ENCODE results near the gene TRPV3. TPM values are rescaled to one million over a fixed set of nuclear protein-coding genes. Genes with fewer than 3 reads are reported as not detected.

Gene TRPV3
- total RNA-seq, 1 experiment from 2014 or later = 0.13 TPM

- ChIA-PET CTCF (no interaction called here), POLR2A (ENCODE audit: low non-redundant PET) (no interaction called here)
- no peaks in the 10 kb centered on the region for H3K9me3 ChIP-seq (ENCODE audit: low read depth, low read length, poor library complexity, severe bottlenecking)
- no peaks in the 10 kb centered on the region for H3K27me3 ChIP-seq (replicated peaks; ENCODE audit: insufficient read depth, low read depth, low read length, poor library complexity)
- no peaks in the 10 kb centered on the region for H3K4me1 ChIP-seq (ENCODE audit: insufficient read depth, low read length, poor library complexity, severe bottlenecking)
- no TSS peak for BruUV-seq (replicated peaks)
- TF ChIP-seq CTCF (conservative IDR thresholded peaks at IDR 0.05; ENCODE audit: low read depth, low read length) = no peak
- TF ChIP-seq EZH2 (IDR thresholded peaks at IDR 0.05; ENCODE audit: borderline replicate concordance, low read depth, low read length, poor library complexity, severe bottlenecking) = no peak
- intact Hi-C loops (cut with micrococcal nuclease; ENCODE audit: unreplicated experiment) = no loop called here
- H3K4me3 ChIP-seq (ENCODE audit: low read depth, low read length, poor library complexity, severe bottlenecking) = no peak overlapping the region
- H3K36me3 ChIP-seq (ENCODE audit: insufficient read depth, low read length, poor library complexity, severe bottlenecking) = no peaks in the 10 kb centered on the region
- DNase-seq (ENCODE audit: low spot score) = no peak
- H3K27ac ChIP-seq (ENCODE audit: low read depth, low read length, poor library complexity, severe bottlenecking) = no peak overlapping the region
Measured at GRCh38 chr17:3590231-3590630, 32.6 kb upstream of the TRPV3 start.

GRCh38 chr17:3589784-3590183 lies 32.2 kb upstream of the TRPV3 start:
- ChIA-PET POLR2A (ENCODE audit: low non-redundant PET) (no interaction called here), CTCF (no interaction called here)
- H3K4me1 ChIP-seq (ENCODE audit: insufficient read depth, low read length, poor library complexity, severe bottlenecking) = no peaks in the 10 kb centered on the region
- intact Hi-C loops (cut with micrococcal nuclease; ENCODE audit: unreplicated experiment) = no loop called here
- H3K9me3 ChIP-seq (ENCODE audit: low read depth, low read length, poor library complexity, severe bottlenecking) = no peaks in the 10 kb centered on the region
- no peaks in the 10 kb centered on the region for H3K36me3 ChIP-seq (ENCODE audit: insufficient read depth, low read length, poor library complexity, severe bottlenecking)
- TF ChIP-seq EZH2 (IDR thresholded peaks at IDR 0.05; ENCODE audit: borderline replicate concordance, low read depth, low read length, poor library complexity, severe bottlenecking) = no peak
- TF ChIP-seq CTCF (conservative IDR thresholded peaks at IDR 0.05; ENCODE audit: low read depth, low read length) = no peak
- BruUV-seq (replicated peaks) = no TSS peak
- no peak overlapping the region for H3K27ac ChIP-seq (ENCODE audit: low read depth, low read length, poor library complexity, severe bottlenecking)
- DNase-seq (ENCODE audit: low spot score) = no peak
- no peaks in the 10 kb centered on the region for H3K27me3 ChIP-seq (replicated peaks; ENCODE audit: insufficient read depth, low read depth, low read length, poor library complexity)
- no peak overlapping the region for H3K4me3 ChIP-seq (ENCODE audit: low read depth, low read length, poor library complexity, severe bottlenecking)

DNA sequence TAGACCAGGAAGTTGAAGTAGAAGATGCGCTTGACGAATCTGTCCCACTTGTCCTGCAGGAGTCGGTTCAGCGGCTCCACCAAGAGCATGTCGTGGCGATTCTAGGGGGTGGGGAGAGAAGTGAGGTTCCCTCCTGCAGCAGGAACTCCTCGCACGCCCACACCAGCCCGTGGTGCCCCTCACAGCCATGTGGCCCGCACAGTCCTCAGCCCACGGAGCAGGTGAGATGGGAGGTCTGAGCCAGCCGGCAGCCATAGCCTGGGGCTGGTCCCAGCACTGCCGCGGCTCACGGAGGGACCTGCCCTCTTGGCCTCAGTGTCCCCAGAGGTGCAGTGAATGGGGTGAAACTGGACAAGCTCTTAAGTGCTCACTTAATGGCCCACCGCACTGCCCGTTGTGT lies 28.2 kb upstream of the TRPV3 start:
- H3K9me3 ChIP-seq (ENCODE audit: low read depth, low read length, poor library complexity, severe bottlenecking) = no peaks in the 10 kb centered on the region
- POLR2A ChIA-PET (ENCODE audit: low non-redundant PET) = no interaction called here
- no peak overlapping the region for H3K4me3 ChIP-seq (ENCODE audit: low read depth, low read length, poor library complexity, severe bottlenecking)
- intact Hi-C loops (cut with micrococcal nuclease; ENCODE audit: unreplicated experiment) = no loop called here
- no peak overlapping the region for H3K27ac ChIP-seq (ENCODE audit: low read depth, low read length, poor library complexity, severe bottlenecking)
- no peaks in the 10 kb centered on the region for H3K36me3 ChIP-seq (ENCODE audit: insufficient read depth, low read length, poor library complexity, severe bottlenecking)
- TF ChIP-seq CTCF (conservative IDR thresholded peaks at IDR 0.05; ENCODE audit: low read depth, low read length) = no peak
- TF ChIP-seq EZH2 (IDR thresholded peaks at IDR 0.05; ENCODE audit: borderline replicate concordance, low read depth, low read length, poor library complexity, severe bottlenecking) = no peak
- H3K27me3 ChIP-seq (replicated peaks; ENCODE audit: insufficient read depth, low read depth, low read length, poor library complexity) = no peaks in the 10 kb centered on the region
- H3K4me1 ChIP-seq (ENCODE audit: insufficient read depth, low read length, poor library complexity, severe bottlenecking) = no peaks in the 10 kb centered on the region
- BruUV-seq (replicated peaks) = no TSS peak
- CTCF ChIA-PET = no interaction called here
- no peak for DNase-seq (ENCODE audit: low spot score)
